ENCODE results near the gene KLHL5. TPM values are rescaled to one million over a fixed set of nuclear protein-coding genes. Genes with fewer than 3 reads are reported as not detected.

The KLHL5 gene
- total and polyA plus RNA-seq, 5 experiments from 2014 or later: 3.9 to 14.9 (median 5.6) TPM

- no peak for DNase-seq
- H3K27me3 Mint-ChIP-seq: no peaks in the 10 kb centered on the region
- H3K4me3 Mint-ChIP-seq: no peak overlapping the region
- no peaks in the 10 kb centered on the region for H3K9me3 Mint-ChIP-seq
- H3K36me3 Mint-ChIP-seq: peaks cover 0 to 3% (median 0%) of the 10 kb centered on the region in 3 donors
- POLR2A ChIA-PET: no interaction called here
- no peak overlapping the region for H3K27ac Mint-ChIP-seq
- no peak for ATAC-seq
- H3K4me1 Mint-ChIP-seq: peaks cover 2 to 22% (median 11%) of the 10 kb centered on the region in 4 donors
These were observed 5.4 kb downstream of the KLHL5 start for GRCh38 chr4:39067451-39067850.

GRCh38 chr4:39068907-39069306, 6.9 kb downstream of the KLHL5 start:
- Mint-ChIP-seq H3K4me3 (no peak overlapping the region), H3K4me1 (peaks cover 0 to 12% (median 7%) of the 10 kb centered on the region in 4 donors), H3K36me3 (peaks cover 0 to 3% (median 0%) of the 10 kb centered on the region in 3 donors), H3K27me3 (no peaks in the 10 kb centered on the region), H3K9me3 (no peaks in the 10 kb centered on the region), H3K27ac (no peak overlapping the region)
- ATAC-seq (no peak), DNase-seq (no peak)
- POLR2A ChIA-PET: no interaction called here

GRCh38 chr4:39078829-39079228, 16.8 kb downstream of the KLHL5 start:
- peaks cover 0 to 35% (median 28%) of the 10 kb centered on the region in 3 donors for H3K36me3 Mint-ChIP-seq
- H3K9me3 Mint-ChIP-seq: no peaks in the 10 kb centered on the region
- ATAC-seq (no peak), DNase-seq (no peak)
- H3K4me1 Mint-ChIP-seq: peaks cover 0 to 4% (median 3%) of the 10 kb centered on the region in 4 donors
- POLR2A ChIA-PET: no interaction called here
- H3K27me3 Mint-ChIP-seq: no peaks in the 10 kb centered on the region
- H3K4me3 Mint-ChIP-seq: no peak overlapping the region
- peak overlapping the region in 1 of 10 donors; percentile 19 for H3K27ac Mint-ChIP-seq

DNA sequence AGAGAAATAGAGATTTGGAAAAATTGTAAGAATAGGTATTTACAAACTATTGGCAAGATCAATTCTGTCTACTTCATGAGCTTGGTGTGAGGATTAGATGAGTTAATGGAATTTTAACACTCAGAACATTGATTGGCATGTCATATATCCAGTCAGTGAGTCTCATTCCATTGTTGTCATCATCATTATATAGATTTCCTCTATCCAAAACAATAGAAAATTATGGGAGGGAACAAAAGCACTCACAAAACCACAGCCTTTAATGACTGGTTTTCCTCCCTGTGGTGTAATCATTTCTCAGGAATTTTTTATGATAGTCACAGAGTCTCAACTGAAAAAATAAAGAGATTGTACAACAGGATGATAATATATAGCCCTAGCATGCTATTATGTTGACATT, 21.1 kb downstream of the KLHL5 start:
- H3K4me1 Mint-ChIP-seq: peaks cover 0 to 3% (median 0%) of the 10 kb centered on the region in 4 donors
- H3K27me3 Mint-ChIP-seq: no peaks in the 10 kb centered on the region
- H3K9me3 Mint-ChIP-seq: no peaks in the 10 kb centered on the region
- H3K36me3 Mint-ChIP-seq: peaks cover 0 to 38% (median 21%) of the 10 kb centered on the region in 3 donors
- no peak overlapping the region for H3K27ac Mint-ChIP-seq
- ATAC-seq: no peak
- POLR2A ChIA-PET: no interaction called here
- no peak overlapping the region for H3K4me3 Mint-ChIP-seq
- no peak for DNase-seq

- H3K9me3 Mint-ChIP-seq: no peaks in the 10 kb centered on the region
- no peak for ATAC-seq
- peaks cover 0 to 3% (median 0%) of the 10 kb centered on the region in 4 donors for H3K4me1 Mint-ChIP-seq
- peaks cover 0 to 44% (median 27%) of the 10 kb centered on the region in 3 donors for H3K36me3 Mint-ChIP-seq
- no peak overlapping the region for H3K27ac Mint-ChIP-seq
- no peaks in the 10 kb centered on the region for H3K27me3 Mint-ChIP-seq
- POLR2A ChIA-PET: no interaction called here
- DNase-seq: no peak
- no peak overlapping the region for H3K4me3 Mint-ChIP-seq
These were observed 23.9 kb downstream of the KLHL5 start for GRCh38 chr4:39085891-39086290.

DNA sequence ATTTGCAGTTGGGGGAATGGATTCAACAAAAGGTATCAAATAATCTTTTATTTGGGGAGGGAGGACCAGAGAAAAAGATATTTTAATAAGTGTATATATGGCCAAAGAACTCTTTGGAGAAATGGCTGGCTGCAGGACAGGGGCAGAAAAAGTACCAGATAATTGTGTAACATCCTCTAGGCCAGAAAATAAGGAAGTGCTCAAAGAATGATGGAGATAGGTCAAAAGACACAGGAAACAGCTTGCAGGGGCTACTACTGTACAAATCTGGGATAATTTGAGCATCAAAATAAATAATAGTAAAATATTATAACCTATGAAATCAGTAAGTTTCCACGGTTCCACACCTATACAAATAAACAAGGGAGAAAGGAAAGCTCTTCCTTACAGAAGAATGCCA, 34.8 kb downstream of the KLHL5 start:
- no peak for ATAC-seq
- H3K9me3 Mint-ChIP-seq: no peaks in the 10 kb centered on the region
- H3K27me3 Mint-ChIP-seq: no peaks in the 10 kb centered on the region
- POLR2A ChIA-PET: no interaction called here
- no peak for DNase-seq
- H3K27ac Mint-ChIP-seq: no peak overlapping the region
- no peak overlapping the region for H3K4me3 Mint-ChIP-seq
- H3K36me3 Mint-ChIP-seq: peaks cover 0 to 27% (median 4%) of the 10 kb centered on the region in 3 donors
- H3K4me1 Mint-ChIP-seq: no peaks in the 10 kb centered on the region

DNA sequence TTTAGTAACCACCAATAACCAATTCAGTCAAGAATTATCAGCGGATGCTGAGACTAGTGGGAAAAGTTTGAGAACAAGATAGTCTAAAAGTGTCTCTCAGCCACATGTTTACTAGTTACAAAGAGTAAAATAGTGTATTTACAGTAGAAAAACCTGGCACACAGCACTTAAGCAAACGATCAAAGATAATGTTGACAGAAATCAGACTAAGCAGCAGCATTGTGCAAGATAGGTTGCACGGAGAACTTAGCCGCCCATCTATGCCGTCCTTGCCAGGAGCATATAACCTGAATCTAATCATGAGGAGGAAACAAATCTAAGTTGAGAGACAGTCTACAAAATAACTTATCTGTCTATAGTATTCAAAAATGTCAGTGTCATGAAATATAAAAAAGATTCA, 35.3 kb downstream of the KLHL5 start:
- Mint-ChIP-seq H3K27me3 (no peaks in the 10 kb centered on the region), H3K4me3 (no peak overlapping the region), H3K9me3 (no peaks in the 10 kb centered on the region), H3K4me1 (no peaks in the 10 kb centered on the region), H3K27ac (no peak overlapping the region), H3K36me3 (peaks cover 0 to 27% (median 4%) of the 10 kb centered on the region in 3 donors)
- DNase-seq (no peak), ATAC-seq (no peak)
- POLR2A ChIA-PET: no interaction called here

DNA sequence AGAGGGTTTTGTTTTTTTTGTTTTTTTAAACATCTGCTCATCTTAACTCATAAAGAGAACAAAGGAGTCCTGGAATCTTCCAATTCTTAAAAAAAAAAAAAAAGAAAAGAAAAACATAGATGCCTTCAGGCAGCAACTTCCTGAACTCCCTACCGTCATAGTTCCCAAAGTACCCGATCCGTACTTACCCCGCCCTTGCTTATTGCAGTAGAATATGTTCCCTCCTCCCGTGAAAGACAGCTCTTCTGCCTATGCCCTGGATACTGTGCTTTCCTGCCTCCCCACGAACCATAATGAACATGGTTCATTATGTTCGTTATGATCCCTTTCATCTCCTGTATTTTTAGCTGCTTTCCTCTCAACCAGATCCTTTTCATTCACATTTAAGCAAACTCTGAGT, 40.3 kb downstream of the KLHL5 start:
- POLR2A ChIA-PET: no interaction called here
- Mint-ChIP-seq H3K4me3 (no peak overlapping the region), H3K4me1 (no peaks in the 10 kb centered on the region), H3K27me3 (no peaks in the 10 kb centered on the region), H3K36me3 (peaks cover 10 to 46% (median 24%) of the 10 kb centered on the region in 3 donors), H3K27ac (peak overlapping the region in 2 of 10 donors; percentile 10 to 13), H3K9me3 (peaks cover 0 to 3% (median 0%) of the 10 kb centered on the region in 9 donors)
- DNase-seq (no peak), ATAC-seq (no peak)

DNA sequence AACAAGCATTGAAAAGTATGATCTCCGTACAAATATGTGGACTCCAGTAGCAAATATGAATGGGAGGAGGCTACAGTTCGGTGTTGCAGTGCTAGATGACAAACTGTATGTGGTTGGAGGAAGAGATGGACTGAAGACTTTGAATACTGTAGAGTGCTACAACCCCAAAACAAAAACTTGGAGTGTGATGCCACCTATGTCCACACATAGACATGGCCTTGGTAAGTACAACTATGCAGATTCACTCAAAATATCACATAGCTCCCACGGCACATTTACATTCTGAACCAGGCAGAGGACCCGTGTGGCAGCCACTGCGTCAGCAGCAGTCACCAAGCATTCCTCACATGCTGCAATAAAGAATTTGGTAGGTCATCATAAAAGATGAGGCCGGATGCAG, 41.3 kb downstream of the KLHL5 start:
- no peak for ATAC-seq
- no peak for DNase-seq
- POLR2A ChIA-PET: no interaction called here
- no peaks in the 10 kb centered on the region for H3K4me1 Mint-ChIP-seq
- no peak overlapping the region for H3K27ac Mint-ChIP-seq
- H3K4me3 Mint-ChIP-seq: no peak overlapping the region
- H3K36me3 Mint-ChIP-seq: peaks cover 10 to 43% (median 24%) of the 10 kb centered on the region in 3 donors
- no peaks in the 10 kb centered on the region for H3K27me3 Mint-ChIP-seq
- H3K9me3 Mint-ChIP-seq: peaks cover 0 to 3% (median 0%) of the 10 kb centered on the region in 9 donors

GRCh38 chr4:39104255-39104654, 42.2 kb downstream of the KLHL5 start:
- H3K27ac Mint-ChIP-seq: no peak overlapping the region
- no peak overlapping the region for H3K4me3 Mint-ChIP-seq
- no peaks in the 10 kb centered on the region for H3K27me3 Mint-ChIP-seq
- peaks cover 10 to 47% (median 29%) of the 10 kb centered on the region in 3 donors for H3K36me3 Mint-ChIP-seq
- H3K9me3 Mint-ChIP-seq: peaks cover 0 to 3% (median 0%) of the 10 kb centered on the region in 9 donors
- POLR2A ChIA-PET: interaction anchor here (0.7 kb wide), 1 partner anchor 169 kb away, joined by 3 read pairs; no protein-coding TSS in a partner anchor
- H3K4me1 Mint-ChIP-seq: no peaks in the 10 kb centered on the region
- no peak for ATAC-seq
- DNase-seq: no peak

DNA sequence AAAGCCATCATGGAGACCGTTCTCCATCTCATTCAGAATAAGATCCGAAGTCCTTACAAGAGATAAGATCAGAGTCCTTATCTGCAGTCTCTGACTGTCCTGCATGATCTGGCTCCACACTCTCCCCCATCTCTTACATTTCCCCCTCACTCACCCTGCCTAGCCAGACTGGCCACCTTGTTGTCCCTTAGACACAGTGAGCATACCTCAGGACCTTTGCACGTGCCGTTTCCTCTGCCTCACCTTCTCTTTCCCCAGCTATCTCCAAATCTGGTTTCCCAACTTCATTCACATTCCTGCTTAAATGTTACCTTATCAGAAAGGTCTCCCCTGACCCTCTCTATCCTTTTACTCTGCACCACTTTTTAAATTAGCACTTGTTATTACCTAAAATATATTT, 44.0 kb downstream of the KLHL5 start:
- POLR2A ChIA-PET: no interaction called here

DNA sequence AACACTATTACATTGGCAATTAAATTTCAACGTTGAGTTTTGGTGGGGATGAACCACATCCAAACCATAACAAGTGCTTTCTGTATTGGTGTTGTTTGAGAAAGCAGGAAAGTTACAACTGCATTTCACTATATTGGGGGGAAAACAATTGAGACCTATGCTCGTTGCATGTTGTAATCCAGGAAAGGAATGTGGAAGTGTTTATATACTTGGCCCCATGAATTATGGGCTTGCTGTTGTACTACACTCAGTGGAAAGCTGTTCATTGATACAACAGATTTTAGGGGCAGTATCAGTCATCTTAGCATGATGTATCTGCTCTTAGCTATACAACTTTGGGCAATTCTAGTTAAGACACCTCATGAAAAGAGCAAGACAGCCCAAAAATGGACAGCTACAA, 52.4 kb downstream of the KLHL5 start:
- no peak overlapping the region for H3K4me3 Mint-ChIP-seq
- DNase-seq: no peak
- H3K9me3 Mint-ChIP-seq: peaks cover 0 to 4% (median 0%) of the 10 kb centered on the region in 9 donors
- H3K27me3 Mint-ChIP-seq: no peaks in the 10 kb centered on the region
- POLR2A ChIA-PET: interaction anchor here (0.5 kb wide), 1 partner anchor 173 kb away, joined by 3 read pairs; no protein-coding TSS in a partner anchor
- no peak overlapping the region for H3K27ac Mint-ChIP-seq
- H3K36me3 Mint-ChIP-seq: peaks cover 32 to 53% (median 40%) of the 10 kb centered on the region in 3 donors
- H3K4me1 Mint-ChIP-seq: peaks cover 10 to 24% (median 23%) of the 10 kb centered on the region in 4 donors
- ATAC-seq: no peak

More for the DNA sequence above, 44.0 kb downstream of the KLHL5 start:
- no peak for DNase-seq
- no peak for ATAC-seq
- Mint-ChIP-seq H3K36me3 (peaks cover 10 to 41% (median 29%) of the 10 kb centered on the region in 3 donors), H3K4me1 (no peaks in the 10 kb centered on the region), H3K27ac (no peak overlapping the region), H3K27me3 (no peaks in the 10 kb centered on the region), H3K9me3 (peaks cover 0 to 3% (median 0%) of the 10 kb centered on the region in 9 donors), H3K4me3 (no peak overlapping the region)

- peaks cover 27 to 52% (median 49%) of the 10 kb centered on the region in 3 donors for H3K36me3 Mint-ChIP-seq
- ATAC-seq: no peak
- peaks cover 10 to 24% (median 23%) of the 10 kb centered on the region in 4 donors for H3K4me1 Mint-ChIP-seq
- DNase-seq: no peak
- H3K9me3 Mint-ChIP-seq: peaks cover 0 to 4% (median 0%) of the 10 kb centered on the region in 9 donors
- H3K4me3 Mint-ChIP-seq: peak overlapping the region in 5 of 10 donors; percentile 11 to 59 (median 31)
- POLR2A ChIA-PET: no interaction called here
- H3K27ac Mint-ChIP-seq: peak overlapping the region in 6 of 10 donors; percentile 9 to 80 (median 48)
- no peaks in the 10 kb centered on the region for H3K27me3 Mint-ChIP-seq
These were observed 56.1 kb downstream of the KLHL5 start for GRCh38 chr4:39118034-39118658.

Data from naive thymus-derived CD8-positive, alpha-beta T cell (primary cell).